SU-DHL-6 (cell line): Measurements from ENCODE around the gene EMILIN2.

Source experiments
- H2AFZ ChIP-seq: fragments of 200-600 bp; sonication (generic); 2 replicates; pipeline ENCODE4 v1.6.1; 2014; ENCODE audit warnings: low read depth, mild to moderate bottlenecking, moderate library complexity, mixed read lengths, antibody characterized with exemption, low read length; ENCODE audit not compliant: severe bottlenecking
- H3F3A ChIP-seq: fragments of 200-600 bp; shearing (Covaris generic); 2 replicates; pipeline ENCODE4 v1.6.0; 2016; ENCODE audit warnings: antibody characterized with exemption, mild to moderate bottlenecking; ENCODE audit not compliant: insufficient read depth
- H3K27ac ChIP-seq: fragments of 200-600 bp; sonication (generic); 2 replicates; pipeline ENCODE4 v1.5.1; 2016; ENCODE audit warnings: low read depth, mild to moderate bottlenecking, low read length, moderate library complexity, mixed read lengths
- H3K27me3 ChIP-seq: fragments of 200-600 bp; sonication (generic), shearing (Covaris generic); 2 replicates; pipeline ENCODE4 v1.6.0; 2014; ENCODE audit warnings: mild to moderate bottlenecking, low read length
- H3K36me3 ChIP-seq: fragments of 200-600 bp; sonication (generic); 2 replicates; pipeline ENCODE4 v1.6.1; 2014; ENCODE audit warnings: mild to moderate bottlenecking, low read length, mixed read lengths
- H3K4me2 ChIP-seq: fragments of 300-600, 200-600 bp; shearing (Covaris generic), sonication (generic); 2 replicates; pipeline ENCODE4 v1.6.0; 2014; ENCODE audit warnings: low read length, low read depth, mild to moderate bottlenecking; ENCODE audit not compliant: poor library complexity, severe bottlenecking
- H3K4me3 ChIP-seq: fragments of 200-600 bp; sonication (generic); 2 replicates; pipeline ENCODE4 v1.5.1; 2014; ENCODE audit warnings: antibody characterized with exemption, low read length, mild to moderate bottlenecking, mixed read lengths; ENCODE audit not compliant: insufficient read depth, poor library complexity, severe bottlenecking
- H3K79me2 ChIP-seq: fragments of 200-600 bp; sonication (generic); 2 replicates; pipeline ENCODE4 v1.6.1; 2014; ENCODE audit warnings: mild to moderate bottlenecking, low read length, moderate library complexity; ENCODE audit not compliant: insufficient read depth
- H3K9ac ChIP-seq: fragments of 200-600 bp; sonication (generic); 2 replicates; pipeline ENCODE4 v1.7.0; 2014; ENCODE audit warnings: mild to moderate bottlenecking, low read length
- H3K9me2 ChIP-seq: fragments of 200-600 bp; sonication (generic); replicated peaks from 2 replicates; pipeline ENCODE4 v1.6.1; 2014; ENCODE audit warnings: low read length; ENCODE audit not compliant: insufficient read depth
- H3K9me3 ChIP-seq: fragments of 200-600 bp; sonication (generic); 2 replicates; pipeline ENCODE4 v1.6.1; 2014; ENCODE audit warnings: low read length, mixed read lengths; ENCODE audit not compliant: insufficient read depth
- H4K20me1 ChIP-seq: fragments of 200-600 bp; sonication (generic); 2 replicates; pipeline ENCODE4 v1.6.1; 2014; ENCODE audit warnings: low read depth, mild to moderate bottlenecking, antibody characterized with exemption, low read length, moderate library complexity, mixed read lengths
- CTCF ChIP-seq: fragments of 200-600 bp; sonication (generic); IDR thresholded peaks from one replicate; pipeline ENCODE4 v1.5.1; 2017; ENCODE audit warnings: antibody characterized with exemption, mild to moderate bottlenecking, low read length, moderate library complexity; ENCODE audit not compliant: insufficient read depth, poor library complexity, severe bottlenecking
- EZH2phosphoT487 ChIP-seq: fragments of 200-600 bp; sonication (generic), shearing (Covaris generic); conservative IDR thresholded peaks from 2 replicates; pipeline ENCODE4 v1.6.1; 2018; ENCODE audit warnings: mild to moderate bottlenecking, antibody characterized with exemption, low read length, moderate library complexity, mixed read lengths

EMILIN2 gene

GRCh38 chr18:2918761-2919550 is 72.2 kb downstream of the EMILIN2 start:
- Histone ChIP-seq H3K79me2 (no peaks in the 10 kb centered on the region), H3K9ac (no peak overlapping the region), H3K27me3 (no peaks in the 10 kb centered on the region), H3K9me3 (no peaks in the 10 kb centered on the region), H3K36me3 (no peaks in the 10 kb centered on the region), H4K20me1 (no peaks in the 10 kb centered on the region), H3F3A (no peaks in the 10 kb centered on the region), H3K4me2 (no peak overlapping the region), H3K27ac (no peak overlapping the region), H2AFZ (no peak overlapping the region), H3K4me3 (no peak overlapping the region), H3K9me2 (no peaks in the 10 kb centered on the region)
- TF ChIP-seq EZH2phosphoT487 (no peak), CTCF (no peak)

GRCh38 chr18:2919600-2919999 is 72.8 kb downstream of the EMILIN2 start:
- no peaks in the 10 kb centered on the region for H3K79me2 ChIP-seq
- TF ChIP-seq EZH2phosphoT487 = no peak
- TF ChIP-seq CTCF = no peak
- no peak overlapping the region for H3K4me2 ChIP-seq
- H3K9me2 ChIP-seq = no peaks in the 10 kb centered on the region
- H3K27me3 ChIP-seq = no peaks in the 10 kb centered on the region
- H2AFZ ChIP-seq = no peak overlapping the region
- no peaks in the 10 kb centered on the region for H3F3A ChIP-seq
- H3K9ac ChIP-seq = no peak overlapping the region
- H3K36me3 ChIP-seq = no peaks in the 10 kb centered on the region
- no peak overlapping the region for H3K4me3 ChIP-seq
- no peak overlapping the region for H3K27ac ChIP-seq
- H3K9me3 ChIP-seq = no peaks in the 10 kb centered on the region
- no peaks in the 10 kb centered on the region for H4K20me1 ChIP-seq

- no peaks in the 10 kb centered on the region for H3K79me2 ChIP-seq
- no peak overlapping the region for H3K9ac ChIP-seq
- no peak overlapping the region for H3K27ac ChIP-seq
- no peaks in the 10 kb centered on the region for H3K27me3 ChIP-seq
- H2AFZ ChIP-seq = no peak overlapping the region
- H3K4me2 ChIP-seq = no peak overlapping the region
- H3K36me3 ChIP-seq = no peaks in the 10 kb centered on the region
- H3K4me3 ChIP-seq = no peak overlapping the region
- H3K9me3 ChIP-seq = no peaks in the 10 kb centered on the region
- no peaks in the 10 kb centered on the region for H3K9me2 ChIP-seq
- TF ChIP-seq EZH2phosphoT487 (no peak), CTCF (no peak)
- no peaks in the 10 kb centered on the region for H4K20me1 ChIP-seq
- no peaks in the 10 kb centered on the region for H3F3A ChIP-seq
Observed at GRCh38 chr18:2920027-2920426, 73.2 kb downstream of the EMILIN2 start.
